ENCODE measurements around the gene PGM1. TPM values are rescaled to one million over a fixed set of nuclear protein-coding genes. Genes with fewer than 3 reads are reported as not detected.

PGM1 gene
- total RNA-seq, 1 donor from 2014 or later, result 46.0 TPM

GRCh38 chr1:63619558-63619957 is 26.3 kb downstream of the PGM1 start:
- H3K27ac Mint-ChIP-seq, result no peak overlapping the region
- H3K4me3 Mint-ChIP-seq, result no peak overlapping the region
- no peaks in the 10 kb centered on the region for H3K36me3 Mint-ChIP-seq
- no peaks in the 10 kb centered on the region for H3K9me3 Mint-ChIP-seq
- H3K27me3 Mint-ChIP-seq (ENCODE audit: low read depth), result no peaks in the 10 kb centered on the region
- peaks cover 56% of the 10 kb centered on the region for H3K4me1 Mint-ChIP-seq
- DNase-seq (ENCODE audit: low spot score in 2 of 2, unreplicated experiment in 2 of 2), result no peak
- no peak for TF ChIP-seq CTCF (IDR thresholded peaks at IDR 0.05; ENCODE audit: unreplicated experiment)

DNA sequence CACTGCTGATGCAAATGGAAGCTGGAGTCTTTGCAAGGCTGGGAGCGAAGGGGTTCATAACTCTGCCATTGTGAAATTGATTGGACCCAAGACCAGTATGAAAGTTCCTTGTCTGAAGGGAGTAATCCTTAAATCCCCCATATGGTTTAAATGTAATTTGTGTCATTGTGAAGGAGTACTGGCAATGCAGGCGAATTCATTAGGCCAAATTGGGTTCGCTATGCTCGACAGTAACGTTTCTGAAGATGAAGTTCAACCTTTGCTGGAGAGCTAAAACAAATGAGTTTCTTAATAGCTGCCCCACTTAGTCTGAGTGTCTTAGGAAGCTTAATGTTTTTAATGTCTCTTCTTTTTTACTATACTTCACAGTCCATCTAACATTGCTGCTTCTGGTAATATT is 27.5 kb downstream of the PGM1 start:
- H3K36me3 Mint-ChIP-seq, result no peaks in the 10 kb centered on the region
- no peaks in the 10 kb centered on the region for H3K27me3 Mint-ChIP-seq (ENCODE audit: low read depth)
- no peak for TF ChIP-seq CTCF (IDR thresholded peaks at IDR 0.05; ENCODE audit: unreplicated experiment)
- no peak overlapping the region for H3K4me3 Mint-ChIP-seq
- DNase-seq (ENCODE audit: low spot score in 2 of 2, unreplicated experiment in 2 of 2), result no peak
- H3K4me1 Mint-ChIP-seq, result peaks cover 67% of the 10 kb centered on the region
- peak overlapping the region; percentile 59 for H3K27ac Mint-ChIP-seq
- H3K9me3 Mint-ChIP-seq, result no peaks in the 10 kb centered on the region

DNA sequence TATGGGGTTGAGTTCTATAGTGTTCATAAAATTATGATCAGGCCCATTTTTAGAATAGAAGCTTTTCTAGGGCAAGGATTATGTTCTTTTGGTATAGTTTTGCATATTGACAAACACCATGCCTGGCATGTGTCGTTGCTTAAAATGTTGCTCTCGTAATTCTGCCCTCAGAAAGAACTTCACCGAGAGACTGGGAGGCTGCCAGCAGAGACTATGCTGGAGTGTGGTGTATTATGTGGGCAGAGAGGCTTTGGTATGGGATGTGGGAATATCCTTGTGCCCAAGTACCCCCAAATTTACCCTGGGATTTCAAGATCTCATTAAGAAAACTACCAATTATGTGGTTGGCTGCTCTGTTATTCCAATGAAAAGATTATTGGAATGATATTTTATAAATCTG is 27.9 kb downstream of the PGM1 start:
- Mint-ChIP-seq H3K27me3 (ENCODE audit: low read depth) (no peaks in the 10 kb centered on the region), H3K4me3 (no peak overlapping the region), H3K9me3 (no peaks in the 10 kb centered on the region), H3K27ac (peak overlapping the region; percentile 59), H3K36me3 (no peaks in the 10 kb centered on the region), H3K4me1 (peaks cover 68% of the 10 kb centered on the region)
- no peak for DNase-seq (ENCODE audit: low spot score in 2 of 2, unreplicated experiment in 2 of 2)
- no peak for TF ChIP-seq CTCF (IDR thresholded peaks at IDR 0.05; ENCODE audit: unreplicated experiment)

DNA sequence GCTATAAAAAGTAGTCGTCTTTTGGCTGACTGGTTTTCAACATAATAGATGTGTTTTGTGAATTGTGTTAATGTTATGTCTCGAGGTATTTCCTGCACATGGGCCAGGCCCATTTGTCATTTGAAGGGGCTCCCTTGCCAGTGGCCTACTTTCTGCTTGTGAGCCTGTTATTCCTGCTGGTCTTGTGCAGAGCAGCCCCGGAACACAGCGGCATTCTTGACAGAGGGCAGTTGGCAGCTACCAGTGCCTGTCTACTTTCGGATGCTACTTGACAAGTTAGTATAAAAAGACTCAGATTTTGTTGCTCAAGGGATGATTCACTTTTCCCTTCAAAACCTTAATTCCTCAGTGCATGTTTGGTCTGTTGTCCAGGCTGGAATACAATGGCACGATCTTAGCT is 28.5 kb downstream of the PGM1 start:
- Mint-ChIP-seq H3K4me3 (no peak overlapping the region), H3K4me1 (peaks cover 67% of the 10 kb centered on the region)

GRCh38 chr1:63622849-63623566 is 29.8 kb downstream of the PGM1 start:
- Mint-ChIP-seq H3K36me3 (no peaks in the 10 kb centered on the region), H3K27ac (no peak overlapping the region), H3K4me3 (no peak overlapping the region), H3K4me1 (peaks cover 64% of the 10 kb centered on the region), H3K9me3 (no peaks in the 10 kb centered on the region), H3K27me3 (ENCODE audit: low read depth) (no peaks in the 10 kb centered on the region)
- no peak for DNase-seq (ENCODE audit: low spot score in 2 of 2, unreplicated experiment in 2 of 2)
- TF ChIP-seq CTCF (IDR thresholded peaks at IDR 0.05; ENCODE audit: unreplicated experiment), result no peak

More for the DNA sequence above, 28.5 kb downstream of the PGM1 start:
- no peaks in the 10 kb centered on the region for H3K36me3 Mint-ChIP-seq
- no peaks in the 10 kb centered on the region for H3K27me3 Mint-ChIP-seq (ENCODE audit: low read depth)
- peak in 1 of 2 experiments; percentile 42 for DNase-seq (ENCODE audit: low spot score in 2 of 2, unreplicated experiment in 2 of 2)
- H3K9me3 Mint-ChIP-seq, result no peaks in the 10 kb centered on the region
- H3K27ac Mint-ChIP-seq, result peak overlapping the region; percentile 59
- no peak for TF ChIP-seq CTCF (IDR thresholded peaks at IDR 0.05; ENCODE audit: unreplicated experiment)
